NT2/D1 (cell line): ENCODE measurements around the gene NOL3.

ENCODE experiments used
- SUZ12 ChIP-seq: IDR thresholded peaks from 2 replicates; pipeline ENCODE4 v1.6.1; 2011; ENCODE audit not compliant: insufficient read length, insufficient read depth; ENCODE audit errors: extremely low read depth
- YY1 ChIP-seq: IDR thresholded peaks from 2 replicates; pipeline ENCODE4 v1.6.1; 2011; ENCODE audit not compliant: insufficient read length, insufficient read depth
- ZNF274 ChIP-seq: IDR thresholded peaks from 2 replicates; pipeline ENCODE4 v1.6.1; 2011; ENCODE audit warnings: mild to moderate bottlenecking, low read depth, low read length

DNA sequence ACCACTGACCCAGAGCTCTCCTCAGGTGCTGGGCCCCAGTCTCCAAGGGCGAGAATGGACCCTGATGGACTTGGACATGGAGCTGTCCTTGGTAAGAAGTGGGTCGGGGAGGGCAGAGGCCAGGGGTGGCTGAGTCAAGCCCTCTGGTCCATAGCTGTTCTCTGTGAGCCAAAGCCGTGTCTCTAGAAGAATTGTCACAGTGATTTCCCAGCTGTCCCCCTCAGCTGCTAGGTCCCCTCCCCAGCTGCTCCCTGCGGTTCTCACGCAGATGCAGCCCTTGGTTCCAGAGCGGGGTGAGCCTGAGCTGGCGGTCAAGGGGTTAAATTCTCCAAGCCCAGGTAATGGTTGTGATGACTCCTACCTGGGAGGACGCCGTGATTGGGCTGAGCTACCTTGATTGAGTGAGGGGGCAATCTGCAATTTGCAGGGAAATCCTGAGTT is 1.3 kb upstream of the NOL3 start:
- no peak for TF ChIP-seq YY1
- no peak for TF ChIP-seq ZNF274
- TF ChIP-seq SUZ12: no peak
